ENCODE results near the gene NCK2. TPM values are rescaled to one million over a fixed set of nuclear protein-coding genes. Genes with fewer than 3 reads are reported as not detected.

The NCK2 gene
- total and polyA plus RNA-seq, 9 of the 15 experiments (the other 6 are each of a cell fraction or from before 2014, with no cell fraction given) = 0.90 to 27.9 (median 15.9) TPM

DNA sequence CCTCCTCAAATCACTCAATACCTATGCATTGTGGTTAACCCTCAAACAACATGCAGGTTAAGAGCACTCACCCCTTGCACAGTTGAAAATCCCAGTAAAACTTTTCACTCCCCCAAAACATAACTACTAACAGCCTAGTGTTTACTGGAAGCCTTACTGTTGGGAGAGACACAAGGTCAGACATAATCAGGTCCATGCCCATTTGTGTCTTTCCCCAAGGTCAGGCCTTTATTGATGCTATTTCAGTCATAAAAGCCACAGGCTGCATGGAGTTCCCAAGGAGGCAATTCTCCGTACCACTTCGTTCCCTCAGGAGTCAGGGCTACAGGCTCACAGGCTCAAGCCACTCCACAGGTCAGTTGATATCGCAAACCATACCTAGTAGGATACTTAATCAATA lies 180.2 kb downstream of the NCK2 start (continued):
- TF ChIP-seq POLR3A (IDR thresholded peaks at IDR 0.05; ENCODE audit: borderline replicate concordance, extremely low read depth, insufficient read depth, insufficient read length) = no peak
- no peak for TF ChIP-seq MYBL2 (IDR thresholded peaks at IDR 0.05; ENCODE audit: low read depth)
- no peak for TF ChIP-seq MYBL2 (CRISPR knock-in tag; IDR thresholded peaks at IDR 0.05; ENCODE audit: borderline replicate concordance)

DNA sequence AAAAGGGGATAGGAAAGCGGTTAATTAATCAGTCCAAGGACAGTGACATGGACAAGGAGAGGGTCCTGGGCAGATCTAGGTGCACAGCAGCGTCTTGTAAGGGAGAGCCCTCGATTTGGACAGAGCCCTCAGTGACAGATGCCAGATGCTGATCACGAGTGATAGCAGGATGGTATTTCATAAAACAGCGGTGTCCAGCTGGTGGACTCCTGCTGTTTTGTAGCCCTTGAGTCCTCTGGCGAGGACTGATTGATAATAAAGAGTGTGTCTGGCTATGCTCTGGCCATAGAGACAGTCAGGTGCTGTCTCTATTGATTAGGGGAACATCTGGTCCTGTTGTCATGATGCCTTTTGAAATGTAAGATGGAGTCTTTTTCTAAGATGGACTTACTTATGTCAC lies 180.7 kb downstream of the NCK2 start:
- 3% methylated on average over 6 of the region's 6 CpGs for WGBS (ENCODE audit: insufficient coverage, low coverage, missing lambda C conversion rate)

More for the DNA sequence above, 180.7 kb downstream of the NCK2 start:
- no peak overlapping the region for H2AFZ ChIP-seq (ENCODE audit: low read depth, low read length)
- H3K9me1 ChIP-seq (ENCODE audit: control insufficient read depth, insufficient read depth, low read length) = no peaks in the 10 kb centered on the region
- no peak for FAIRE-seq
- intact Hi-C loops (cut with micrococcal nuclease) (loop anchor here (10.0 kb wide), 1 partner anchor 159 kb away; no protein-coding TSS in a partner anchor), in situ Hi-C loops (cut with MboI) (no loop called here)
- H4K20me1 ChIP-seq (replicated peaks; ENCODE audit: control insufficient read depth, insufficient read depth, low read length) = no peaks in the 10 kb centered on the region
- no peaks in the 10 kb centered on the region for H3K79me2 ChIP-seq (ENCODE audit: control insufficient read depth, insufficient read depth, low read length)
- H3K36me3 ChIP-seq (ENCODE audit: control insufficient read depth, insufficient read depth, low read length) = no peaks in the 10 kb centered on the region
- BruUV-seq (replicated peaks) = no TSS peak
- no peak for TF ChIP-seq ZNF561 (CRISPR knock-in tag; conservative IDR thresholded peaks at IDR 0.05)
- TF ChIP-seq MXI1 (IDR thresholded peaks at IDR 0.05; ENCODE audit: low read depth, low read length) = no peak
- TF ChIP-seq JUN (IDR thresholded peaks at IDR 0.05; ENCODE audit: borderline replicate concordance, low read depth, low read length) = no peak
- TF ChIP-seq JUN (CRISPR knock-in tag; IDR thresholded peaks at IDR 0.05; ENCODE audit: borderline replicate concordance) = no peak
- TF ChIP-seq YBX1 (IDR thresholded peaks at IDR 0.05) = no peak
- peak; percentile 41; the same call in 1 of the 2 replicates for TF ChIP-seq CBFA2T3 (IDR thresholded peaks at IDR 0.05)
- H3K4me3 ChIP-seq = no peak overlapping the region
- no peaks in the 10 kb centered on the region for H3K4me1 ChIP-seq (replicated peaks in 1 of 2; ENCODE audit: control insufficient read depth in 2 of 2, insufficient read depth in 2 of 2, low read length in 2 of 2)
- DNase-seq (ENCODE audit: extremely low read depth in 1 of 4, low spot score in 3 of 4) = no peak
- H3K9ac ChIP-seq (ENCODE audit: insufficient read depth in 1 of 2, low read depth in 2 of 2, low read length in 2 of 2) = no peak overlapping the region
- H3K27me3 ChIP-seq (ENCODE audit: control insufficient read depth in 2 of 2, insufficient read depth in 2 of 2, low read length in 2 of 2) = peaks cover 4 to 30% of the 10 kb centered on the region in 2 experiments; a peak in 3 of 5 replicates
- H3K9me3 ChIP-seq (replicated peaks; ENCODE audit: control insufficient read depth, insufficient read depth, low read depth, low read length) = no peaks in the 10 kb centered on the region
- CTCF ChIA-PET (ENCODE audit: low intra/inter-chr PET ratio) = no interaction called here
- H3K27ac ChIP-seq (ENCODE audit: extremely low read depth, low read depth, low read length) = no peak overlapping the region
- no peak overlapping the region for H3K4me2 ChIP-seq (ENCODE audit: insufficient read depth, low read length)
- POLR2A ChIA-PET = no interaction called here
- no peak for ATAC-seq

Data from K562 (cell line).